ENCODE data around the gene DRD1. TPM values are rescaled to one million over a fixed set of nuclear protein-coding genes. Genes with fewer than 3 reads are reported as not detected.

DRD1 gene
- total RNA-seq, 1 donor, result under 0.01 TPM

- TF ChIP-seq CTCF (IDR thresholded peaks at IDR 0.05; ENCODE audit: insufficient read depth, low read depth, low read length), result no peak
- DNase-seq (ENCODE audit: low read depth), result no peak
These were observed 25.9 kb upstream of the DRD1 start for GRCh38 chr5:175469916-175470315.

GRCh38 chr5:175468892-175469291 lies 24.9 kb upstream of the DRD1 start:
- H3K4me3 ChIP-seq (ENCODE audit: low read depth, low read length), result no peak overlapping the region
- DNase-seq (ENCODE audit: low read depth), result no peak
- TF ChIP-seq CTCF (IDR thresholded peaks at IDR 0.05; ENCODE audit: insufficient read depth, low read depth, low read length), result no peak

More at GRCh38 chr5:175469916-175470315, 25.9 kb upstream of the DRD1 start:
- no peak overlapping the region for H3K4me3 ChIP-seq (ENCODE audit: low read depth, low read length)

- H3K4me3 ChIP-seq (ENCODE audit: low read depth, low read length), result no peak overlapping the region
- TF ChIP-seq CTCF (IDR thresholded peaks at IDR 0.05; ENCODE audit: insufficient read depth, low read depth, low read length), result no peak
- no peak for DNase-seq (ENCODE audit: low read depth)
These were observed 24.2 kb upstream of the DRD1 start for GRCh38 chr5:175467983-175468690.

- no peak overlapping the region for H3K4me3 ChIP-seq (ENCODE audit: low read depth, low read length)
- no peak for TF ChIP-seq CTCF (IDR thresholded peaks at IDR 0.05; ENCODE audit: insufficient read depth, low read depth, low read length)
- no peak for DNase-seq (ENCODE audit: low read depth)
These were observed 22.8 kb upstream of the DRD1 start for GRCh38 chr5:175466700-175467318.

- no peak for TF ChIP-seq CTCF (IDR thresholded peaks at IDR 0.05; ENCODE audit: insufficient read depth, low read depth, low read length)
- no peak overlapping the region for H3K4me3 ChIP-seq (ENCODE audit: low read depth, low read length)
- DNase-seq (ENCODE audit: low read depth), result no peak
These were observed 21.3 kb upstream of the DRD1 start for GRCh38 chr5:175465282-175465681.

- H3K4me3 ChIP-seq (ENCODE audit: low read depth, low read length), result no peak overlapping the region
- no peak for TF ChIP-seq CTCF (IDR thresholded peaks at IDR 0.05; ENCODE audit: insufficient read depth, low read depth, low read length)
- no peak for DNase-seq (ENCODE audit: low read depth)
These were observed 20.9 kb upstream of the DRD1 start for GRCh38 chr5:175464942-175465233.

All from fibroblast of villous mesenchyme (primary cell).